HUES48 (cell line): ENCODE measurements around the gene IMPDH1.
"Not testable (repeated sequence)": the region's sequence is repeated elsewhere in the genome, so short reads cannot be mapped to it uniquely, and the experiment has no call there.

Experiments
- H3K27ac ChIP-seq: one replicate; pipeline ENCODE4 v1.7.0; 2013; ENCODE audit warnings: low read depth, low read length, inconsistent platforms
- H3K27me3 ChIP-seq: 2 replicates; pipeline ENCODE4 v1.6.1; 2013; ENCODE audit warnings: mild to moderate bottlenecking, low read length; ENCODE audit not compliant: control insufficient read depth, insufficient read depth
- H3K36me3 ChIP-seq: 2 replicates; pipeline ENCODE4 v1.6.1; 2013; ENCODE audit warnings: low read length; ENCODE audit not compliant: control insufficient read depth, insufficient read depth
- H3K4me1 ChIP-seq: 2 replicates; pipeline ENCODE4 v1.6.1; 2013; ENCODE audit warnings: mild to moderate bottlenecking, low read length; ENCODE audit not compliant: control insufficient read depth, insufficient read depth
- H3K4me3 ChIP-seq: 2 replicates; pipeline ENCODE4 v1.5.1; 2013; ENCODE audit warnings: mild to moderate bottlenecking, low read depth, low read length
- H3K9ac ChIP-seq: 2 replicates; pipeline ENCODE4 v1.6.1; 2013; ENCODE audit warnings: mild to moderate bottlenecking, low read depth, low read length, moderate library complexity
- H3K9me3 ChIP-seq: 2 replicates; pipeline ENCODE4 v1.6.1; 2013; ENCODE audit warnings: low read length; ENCODE audit not compliant: control insufficient read depth, insufficient read depth

IMPDH1 gene

DNA sequence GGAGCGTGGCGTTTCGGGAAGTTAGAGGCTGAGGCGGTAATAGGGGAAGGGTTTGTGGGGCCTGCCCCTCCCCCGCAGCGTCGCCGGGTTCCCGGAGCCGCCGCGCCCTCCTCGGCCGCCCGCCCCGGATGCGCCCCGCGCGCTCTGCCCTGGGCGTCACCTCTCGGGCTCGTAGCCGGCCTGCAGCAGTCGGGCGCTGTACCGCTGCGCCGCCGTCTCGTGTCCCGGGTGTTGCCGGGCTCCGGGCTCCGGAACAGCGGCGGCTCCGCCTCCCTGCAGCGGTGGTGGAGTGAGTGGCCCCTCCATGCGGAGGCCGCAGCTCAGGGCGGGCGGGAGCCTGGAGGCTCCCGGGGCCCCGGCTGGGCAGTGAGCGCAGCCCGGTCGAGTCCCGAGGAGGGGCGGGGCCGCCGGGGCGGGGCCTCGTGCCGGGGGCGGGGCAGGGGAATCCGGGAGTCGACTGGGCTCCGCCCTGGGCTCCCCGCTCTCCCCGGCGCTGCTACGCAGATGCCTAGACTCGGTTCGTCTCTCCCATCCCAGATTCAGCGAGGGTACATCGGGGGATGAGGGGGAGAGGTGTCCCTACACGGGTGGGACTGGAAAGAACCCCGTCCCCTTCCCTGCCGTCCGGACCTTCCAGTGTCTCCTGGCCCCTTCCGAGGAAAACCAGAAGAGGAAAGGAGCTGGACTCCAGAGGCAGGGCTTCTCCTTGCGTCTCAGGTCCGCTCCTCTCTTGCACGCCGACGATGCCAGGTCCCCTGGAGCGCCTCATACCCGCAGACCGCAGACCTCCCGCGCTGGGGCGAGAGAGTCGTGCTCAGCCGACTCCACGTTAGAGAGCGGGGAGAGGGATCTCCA lies at the start of gene IMPDH1:
Gene IMPDH1, minus strand, starts transcription at position 387 of the 855 bp plus-strand sequence. Its CDS starts 81 bp downstream, at position 306.
- Histone ChIP-seq H3K9me3 (no peaks in the 10 kb centered on the region), H3K4me3 (peak within 1 kb of the TSS; percentile 72), H3K27ac (no peak within 1 kb of the TSS), H3K36me3 (no peaks in the 10 kb centered on the region), H3K4me1 (peaks cover 34% of the 10 kb centered on the region), H3K9ac (no peak within 1 kb of the TSS), H3K27me3 (peaks cover 78% of the 10 kb centered on the region)

DNA sequence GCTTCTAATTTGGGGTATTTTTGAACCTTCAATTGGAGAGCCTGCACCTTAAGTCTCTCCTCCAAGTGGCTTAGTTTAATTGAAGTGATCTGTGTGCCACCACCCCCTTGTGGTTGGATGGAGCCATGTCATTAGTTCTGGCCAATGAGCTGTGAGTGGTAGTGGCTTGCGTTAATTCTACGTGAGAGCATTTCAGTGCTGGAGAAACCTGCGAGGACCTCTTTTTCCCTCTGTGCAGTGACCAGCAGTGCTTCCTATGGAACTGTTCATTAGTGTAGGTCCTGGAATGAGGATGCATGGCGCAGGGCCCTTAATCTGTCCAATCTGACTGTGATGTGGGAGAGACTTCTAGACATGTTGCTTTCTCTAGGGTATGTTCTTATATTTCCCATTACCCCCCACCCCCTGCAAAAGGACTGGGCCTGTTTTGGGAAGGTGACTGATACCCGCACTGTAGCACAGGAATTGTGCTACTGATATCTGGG lies 49.7 kb upstream of the IMPDH1 start:
- Histone ChIP-seq H3K4me3 (no peak overlapping the region), H3K4me1 (peaks cover 15% of the 10 kb centered on the region), H3K27ac (no peak overlapping the region), H3K9me3 (no peaks in the 10 kb centered on the region), H3K27me3 (no peaks in the 10 kb centered on the region), H3K9ac (no peak overlapping the region), H3K36me3 (peaks cover 21% of the 10 kb centered on the region)

DNA sequence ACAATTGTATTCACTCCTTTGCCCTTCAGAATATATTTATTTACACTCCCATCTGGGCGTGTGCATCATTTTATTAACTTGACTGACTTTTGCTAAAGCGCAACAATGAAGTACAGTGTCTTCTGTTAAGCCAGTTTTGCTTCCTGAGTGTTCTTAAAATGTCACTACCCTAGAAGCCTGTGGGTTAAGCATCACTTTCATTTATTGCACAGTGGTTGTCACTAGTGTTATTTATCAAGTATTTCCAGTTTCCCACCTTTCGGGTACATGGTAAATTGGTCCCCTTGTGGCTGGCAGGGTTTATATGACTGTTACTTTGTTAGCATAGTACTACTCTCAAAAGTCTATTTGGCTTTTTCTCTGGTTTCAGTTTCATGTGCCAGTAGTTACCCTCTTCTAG lies 49.2 kb upstream of the IMPDH1 start:
- Histone ChIP-seq H3K27me3 (no peaks in the 10 kb centered on the region), H3K4me3 (no peak overlapping the region), H3K27ac (no peak overlapping the region), H3K9me3 (no peaks in the 10 kb centered on the region), H3K36me3 (peaks cover 21% of the 10 kb centered on the region), H3K4me1 (peaks cover 20% of the 10 kb centered on the region), H3K9ac (no peak overlapping the region)

DNA sequence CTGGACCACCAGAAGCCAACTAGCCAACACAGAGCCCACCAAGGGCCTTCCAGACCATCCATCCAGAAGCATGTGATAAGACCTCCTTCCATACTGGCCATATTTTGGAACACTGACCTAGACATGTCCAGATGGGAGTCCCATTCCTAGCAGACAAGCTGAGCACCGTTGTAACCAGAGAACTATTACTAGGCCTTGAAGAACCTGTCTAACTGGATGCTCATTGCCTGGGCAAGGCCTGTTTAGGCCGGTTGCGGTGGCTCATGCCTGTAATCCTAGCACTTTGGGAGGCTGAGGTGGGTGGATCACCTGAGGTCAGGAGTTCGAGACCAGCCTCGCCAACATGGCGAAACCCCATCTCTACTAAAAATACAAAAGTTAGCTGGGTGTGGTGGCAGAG lies 47.6 kb upstream of the IMPDH1 start:
- H3K9ac ChIP-seq, H3K27ac ChIP-seq, H3K9me3 ChIP-seq, H3K27me3 ChIP-seq: not testable (repeated sequence)
- Histone ChIP-seq H3K4me3 (peak overlapping the region; percentile 100), H3K4me1 (peaks cover 25% of the 10 kb centered on the region), H3K36me3 (peaks cover 21% of the 10 kb centered on the region)

DNA sequence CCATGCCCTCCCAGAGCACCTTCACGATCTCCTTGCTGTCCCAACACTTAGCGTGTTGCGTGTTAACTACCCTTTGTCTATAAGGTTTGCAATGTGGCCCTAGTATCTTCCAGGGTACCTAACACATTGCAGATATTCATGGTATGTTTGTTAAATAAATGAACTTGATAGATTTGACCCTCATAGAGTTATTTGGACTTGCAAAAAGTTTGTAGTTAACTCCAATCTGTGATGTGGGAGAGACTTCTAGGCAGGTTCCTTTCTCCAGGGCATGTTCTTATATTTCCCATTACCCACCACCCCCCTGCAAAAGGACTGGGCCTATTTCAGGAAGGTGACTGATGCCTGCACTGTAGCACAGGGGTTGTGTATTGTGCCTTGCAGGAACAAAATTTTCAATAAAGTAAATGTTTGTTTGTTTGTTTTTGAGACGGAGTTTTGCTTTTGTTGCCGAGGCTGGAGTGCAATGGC lies 46.5 kb upstream of the IMPDH1 start:
- peaks cover 34% of the 10 kb centered on the region for H3K4me1 ChIP-seq
- H3K36me3 ChIP-seq, result peaks cover 21% of the 10 kb centered on the region
- peak overlapping the region; percentile 100 for H3K4me3 ChIP-seq
- H3K9me3 ChIP-seq, result no peaks in the 10 kb centered on the region
- no peaks in the 10 kb centered on the region for H3K27me3 ChIP-seq
- H3K27ac ChIP-seq, result peak overlapping the region; percentile 97
- H3K9ac ChIP-seq, result peak overlapping the region; percentile 97

DNA sequence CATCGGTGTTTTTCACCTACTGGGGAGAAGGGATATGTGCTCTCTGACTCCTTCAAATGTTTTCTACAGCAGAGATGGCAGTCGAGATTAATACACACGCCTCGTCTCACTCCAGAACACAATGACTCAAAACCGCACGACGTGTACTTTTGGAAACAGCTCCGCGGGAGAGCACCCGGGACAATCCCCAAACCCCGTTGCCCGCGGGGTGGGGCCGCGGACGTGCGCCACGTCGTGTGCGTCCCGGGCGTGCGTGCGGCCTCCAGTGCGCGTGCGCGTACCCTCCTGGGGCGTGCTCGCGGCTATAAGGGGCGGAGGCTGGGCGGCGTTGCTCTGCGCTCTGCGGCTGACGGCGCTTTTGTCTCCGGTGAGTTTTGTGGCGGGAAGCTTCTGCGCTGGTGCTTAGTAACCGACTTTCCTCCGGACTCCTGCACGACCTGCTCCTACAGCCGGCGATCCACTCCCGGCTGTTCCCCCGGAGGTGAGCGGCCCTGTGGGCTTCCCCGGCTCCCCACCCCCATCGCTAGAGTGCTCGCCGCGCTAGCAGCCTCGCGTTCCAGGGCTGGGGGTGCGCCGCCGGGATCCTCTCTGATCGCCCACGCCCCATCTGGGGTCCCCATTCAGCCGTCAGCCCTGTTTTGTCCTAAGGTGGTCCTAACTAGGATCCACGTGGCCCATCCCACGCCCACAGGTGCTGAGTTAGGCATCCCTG lies 45.9 kb upstream of the IMPDH1 start, which contains the start of gene HILPDA:
Gene HILPDA, plus strand, starts transcription at position 336 of the 712 bp plus-strand sequence. CDS start 1,391 bp downstream, outside the sequence.
- no peaks in the 10 kb centered on the region for H3K27me3 ChIP-seq
- H3K36me3 ChIP-seq, result peaks cover 21% of the 10 kb centered on the region
- peaks cover 34% of the 10 kb centered on the region for H3K4me1 ChIP-seq
- peak within 1 kb of the TSS; percentile 100 for H3K4me3 ChIP-seq
- H3K27ac ChIP-seq, result peak within 1 kb of the TSS; percentile 97
- H3K9me3 ChIP-seq, result no peaks in the 10 kb centered on the region
- H3K9ac ChIP-seq, result peak within 1 kb of the TSS; percentile 97

DNA sequence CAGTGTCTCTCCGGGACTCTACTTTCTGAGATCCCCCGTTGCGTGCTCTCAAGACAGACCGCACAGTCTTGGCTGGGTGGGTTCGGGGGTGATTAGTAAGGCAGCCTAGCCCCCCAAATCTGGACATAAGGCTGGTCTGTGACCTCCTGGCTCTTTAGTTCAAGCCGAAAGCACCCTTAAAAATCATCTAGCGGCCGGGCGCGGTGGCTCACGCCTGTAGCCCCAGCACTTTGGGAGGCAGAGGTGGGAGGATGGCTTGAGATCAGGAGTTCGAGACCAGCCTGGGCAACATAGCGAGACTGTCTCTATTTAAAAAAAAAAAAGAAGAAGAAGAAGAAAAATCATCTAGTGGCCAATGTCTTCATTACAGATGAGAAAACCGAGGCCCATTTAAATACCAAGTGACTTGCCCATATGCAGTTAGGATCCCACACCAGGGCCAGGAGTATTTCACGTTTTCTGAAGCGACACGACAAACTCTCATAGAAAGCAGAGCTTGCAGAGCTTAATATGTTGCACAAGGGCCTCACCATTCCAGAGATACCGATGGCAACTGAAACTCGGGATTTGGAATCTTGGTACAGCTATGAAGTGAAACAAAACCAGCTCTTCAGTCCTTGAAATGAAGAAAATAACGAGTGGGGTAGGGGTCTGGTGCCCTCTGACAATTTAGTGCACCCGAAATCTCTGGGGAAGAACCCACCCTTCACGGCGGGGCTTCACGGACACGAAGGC lies 45.2 kb upstream of the IMPDH1 start:
- Histone ChIP-seq H3K27me3 (no peaks in the 10 kb centered on the region), H3K27ac (peak overlapping the region; percentile 97), H3K36me3 (peaks cover 21% of the 10 kb centered on the region), H3K9ac (peak overlapping the region; percentile 97; the same call in 1 of the 2 replicates), H3K4me3 (peak overlapping the region; percentile 100), H3K9me3 (no peaks in the 10 kb centered on the region), H3K4me1 (peaks cover 34% of the 10 kb centered on the region)

DNA sequence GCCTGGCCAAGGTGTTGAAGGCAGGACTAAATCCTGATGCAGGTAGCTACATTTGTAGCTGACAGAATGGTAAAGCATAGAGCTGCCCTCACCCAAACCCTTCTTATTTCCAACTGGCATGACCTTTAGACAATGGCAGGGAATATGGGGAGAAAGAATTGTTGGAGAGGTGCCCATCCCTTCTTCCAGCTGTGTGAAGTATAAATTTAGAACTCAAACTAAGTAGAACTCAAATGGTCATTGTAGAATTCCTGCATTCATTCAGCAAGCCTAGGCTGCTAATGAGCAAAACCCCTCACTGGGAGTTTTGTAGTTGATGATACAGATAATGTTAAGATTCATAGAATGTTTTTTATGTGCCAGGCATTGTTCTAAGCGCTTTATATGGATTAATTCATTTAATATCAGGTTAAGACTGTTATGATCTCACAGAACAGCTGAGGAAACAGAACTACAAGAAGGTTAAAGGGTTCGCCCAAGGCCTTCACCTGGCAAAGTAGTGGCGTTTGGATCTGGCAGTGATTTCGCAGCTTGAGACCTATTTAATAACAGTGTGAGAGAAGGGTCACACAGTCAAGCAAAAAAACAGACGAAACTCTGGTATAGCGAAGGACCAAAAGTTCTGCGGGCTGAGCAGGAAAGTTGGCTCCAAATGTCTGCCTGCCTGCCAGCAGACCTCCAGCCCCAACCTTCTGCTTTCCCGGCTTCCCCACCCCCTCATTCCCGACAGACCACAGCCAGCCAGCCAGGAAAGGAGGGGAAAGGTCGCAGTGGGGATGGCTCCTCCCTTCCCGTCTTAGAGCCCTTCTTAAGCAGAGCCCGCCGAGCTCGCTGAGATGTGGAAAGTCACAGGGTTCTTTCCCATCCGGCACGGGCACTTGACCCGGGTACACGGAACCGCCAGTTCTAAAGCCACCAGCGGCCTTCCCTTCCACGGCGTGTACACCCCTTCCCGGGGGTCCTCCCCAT lies 44.3 kb upstream of the IMPDH1 start:
- peak overlapping the region; percentile 56 for H3K4me3 ChIP-seq
- H3K4me1 ChIP-seq, result peaks cover 34% of the 10 kb centered on the region
- H3K27ac ChIP-seq, result peak overlapping the region; percentile 87

DNA sequence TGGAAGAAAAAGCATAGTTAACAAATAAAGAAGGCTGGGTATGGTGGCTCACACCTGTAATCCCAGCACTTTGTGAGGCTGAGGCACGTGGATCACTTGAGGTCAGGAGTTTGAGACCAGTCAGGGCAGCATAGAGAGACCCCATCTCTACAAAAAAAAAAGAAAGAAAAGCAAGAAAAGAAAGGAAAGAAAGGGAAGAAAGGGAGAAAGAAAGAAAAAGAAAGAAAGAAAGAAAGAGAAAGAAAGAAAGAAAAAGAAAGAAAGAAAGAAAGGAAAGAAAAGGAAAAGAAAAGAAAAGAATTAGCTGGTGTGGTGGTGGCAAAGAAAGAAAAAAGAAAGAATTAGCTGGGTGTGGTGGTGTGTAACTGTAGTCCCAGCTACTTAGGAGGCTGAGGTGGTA lies 42.8 kb upstream of the IMPDH1 start:
- H3K9ac ChIP-seq, result no peak overlapping the region
- no peak overlapping the region for H3K4me3 ChIP-seq
- H3K4me1 ChIP-seq, result peaks cover 34% of the 10 kb centered on the region
- H3K27me3 ChIP-seq, result no peaks in the 10 kb centered on the region
- no peak overlapping the region for H3K27ac ChIP-seq
- H3K9me3 ChIP-seq, result no peaks in the 10 kb centered on the region
- peaks cover 8% of the 10 kb centered on the region for H3K36me3 ChIP-seq

More for the DNA sequence above, 44.3 kb upstream of the IMPDH1 start:
- H3K27me3 ChIP-seq, result no peaks in the 10 kb centered on the region
- no peaks in the 10 kb centered on the region for H3K9me3 ChIP-seq
- peaks cover 21% of the 10 kb centered on the region for H3K36me3 ChIP-seq
- H3K9ac ChIP-seq, result peak overlapping the region; percentile 24; the same call in 1 of the 2 replicates
